ENCODE results near the gene NRDE2.
A peak's percentile ranks its signal among the peaks of the same experiment; 100 is the strongest.

NRDE2 gene

DNA sequence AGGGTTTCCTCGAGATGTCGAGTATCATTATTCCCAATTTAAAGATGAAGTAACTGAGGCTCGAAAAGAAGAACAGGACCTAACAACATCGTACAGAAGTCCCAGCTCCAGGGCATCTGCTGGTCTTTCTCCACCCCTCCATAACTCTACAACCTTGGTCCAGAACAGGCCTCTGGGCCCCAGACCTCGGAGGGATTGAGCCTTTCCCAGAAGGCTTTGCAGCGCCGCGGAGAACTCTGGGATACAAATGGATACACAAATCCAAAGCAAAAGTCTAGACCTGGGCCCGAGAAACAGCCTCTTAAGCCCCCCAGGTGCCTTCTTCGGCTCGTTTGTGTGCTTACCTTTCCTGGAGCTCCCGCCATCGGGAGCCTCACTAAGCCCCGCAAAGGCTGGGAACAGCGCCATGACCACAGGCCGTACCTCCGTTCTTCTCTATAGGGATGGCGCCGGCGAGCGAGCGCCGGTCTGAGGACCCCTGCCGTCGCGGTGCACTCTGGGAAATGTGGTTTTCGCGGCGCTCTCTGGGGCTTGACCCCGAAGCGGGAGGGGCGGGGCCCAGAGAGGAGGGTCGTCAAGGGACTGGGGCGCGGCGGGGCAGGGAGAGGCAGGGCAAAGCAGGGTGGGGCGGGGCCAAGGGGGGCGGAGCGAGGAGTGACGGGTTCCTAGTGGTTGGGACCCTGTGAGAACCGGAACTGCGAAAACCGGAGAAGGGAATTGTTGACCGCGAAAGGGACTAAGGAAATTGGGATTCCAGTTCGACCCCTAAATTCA lies at the start of gene NRDE2 (continued):
- TF ChIP-seq ZBTB48 (tag by site-specific recombination; IDR thresholded peaks at IDR 0.05) (peak; percentile 93), ZNF335 (tag by site-specific recombination; conservative IDR thresholded peaks at IDR 0.05) (peak; percentile 98), ZNF223 (tag by site-specific recombination; IDR thresholded peaks at IDR 0.05) (no peak), ZNF341 (tag by site-specific recombination; IDR thresholded peaks at IDR 0.05; ENCODE audit: low read depth) (peak; percentile 31; the same call in 1 of the 2 replicates), KLF16 (tag by site-specific recombination; IDR thresholded peaks at IDR 0.05) (no peak), KLF1 (tag by site-specific recombination; IDR thresholded peaks at IDR 0.05) (peak; percentile 63), ZBTB17 (tag by site-specific recombination; IDR thresholded peaks at IDR 0.05) (peak; percentile 91), ZNF610 (tag by site-specific recombination; IDR thresholded peaks at IDR 0.05; ENCODE audit: borderline replicate concordance) (peak; percentile 81), ZNF121 (tag by site-specific recombination; IDR thresholded peaks at IDR 0.05) (peak; percentile 20; the same call in 1 of the 2 replicates), ZNF391 (tag by site-specific recombination; IDR thresholded peaks at IDR 0.05; ENCODE audit: borderline replicate concordance, low read depth) (no peak), ZNF561 (tag by site-specific recombination; IDR thresholded peaks at IDR 0.05; ENCODE audit: borderline replicate concordance) (peak; percentile 54), ZNF660 (tag by site-specific recombination; IDR thresholded peaks at IDR 0.05) (peak; percentile 74), ZNF549 (tag by site-specific recombination; IDR thresholded peaks at IDR 0.05) (no peak), ZNF830 (tag by site-specific recombination; IDR thresholded peaks at IDR 0.05; ENCODE audit: low read depth) (no peak), ZNF174 (tag by site-specific recombination; IDR thresholded peaks at IDR 0.05) (no peak), ZNF311 (tag by site-specific recombination; IDR thresholded peaks at IDR 0.05; ENCODE audit: borderline replicate concordance) (no peak), ZNF2 (tag by site-specific recombination; IDR thresholded peaks at IDR 0.05) (peak; percentile 58; the same call in 1 of the 2 replicates), ZNF600 (tag by site-specific recombination; IDR thresholded peaks at IDR 0.05) (peak; percentile 97), ZNF112 (tag by site-specific recombination; IDR thresholded peaks at IDR 0.05) (no peak), SP3 (tag by site-specific recombination; IDR thresholded peaks at IDR 0.05) (peak; percentile 93), ZNF621 (tag by site-specific recombination; IDR thresholded peaks at IDR 0.05) (no peak), ZBTB7A (tag by site-specific recombination; IDR thresholded peaks at IDR 0.05; ENCODE audit: low read depth) (peak; percentile 71; the same call in 1 of the 2 replicates), ZNF157 (tag by site-specific recombination; IDR thresholded peaks at IDR 0.05) (no peak), ZNF214 (tag by site-specific recombination; IDR thresholded peaks at IDR 0.05; ENCODE audit: borderline replicate concordance) (no peak)
- TF ChIP-seq, protein P1, sequence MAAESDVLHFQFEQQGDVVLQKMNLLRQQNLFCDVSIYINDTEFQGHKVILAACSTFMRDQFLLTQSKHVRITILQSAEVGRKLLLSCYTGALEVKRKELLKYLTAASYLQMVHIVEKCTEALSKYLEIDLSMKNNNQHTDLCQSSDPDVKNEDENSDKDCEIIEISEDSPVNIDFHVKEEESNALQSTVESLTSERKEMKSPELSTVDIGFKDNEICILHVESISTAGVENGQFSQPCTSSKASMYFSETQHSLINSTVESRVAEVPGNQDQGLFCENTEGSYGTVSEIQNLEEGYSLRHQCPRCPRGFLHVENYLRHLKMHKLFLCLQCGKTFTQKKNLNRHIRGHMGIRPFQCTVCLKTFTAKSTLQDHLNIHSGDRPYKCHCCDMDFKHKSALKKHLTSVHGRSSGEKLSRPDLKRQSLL (tag by site-specific recombination; IDR thresholded peaks at IDR 0.05), result peak; percentile 88
- TF ChIP-seq, protein P2, sequence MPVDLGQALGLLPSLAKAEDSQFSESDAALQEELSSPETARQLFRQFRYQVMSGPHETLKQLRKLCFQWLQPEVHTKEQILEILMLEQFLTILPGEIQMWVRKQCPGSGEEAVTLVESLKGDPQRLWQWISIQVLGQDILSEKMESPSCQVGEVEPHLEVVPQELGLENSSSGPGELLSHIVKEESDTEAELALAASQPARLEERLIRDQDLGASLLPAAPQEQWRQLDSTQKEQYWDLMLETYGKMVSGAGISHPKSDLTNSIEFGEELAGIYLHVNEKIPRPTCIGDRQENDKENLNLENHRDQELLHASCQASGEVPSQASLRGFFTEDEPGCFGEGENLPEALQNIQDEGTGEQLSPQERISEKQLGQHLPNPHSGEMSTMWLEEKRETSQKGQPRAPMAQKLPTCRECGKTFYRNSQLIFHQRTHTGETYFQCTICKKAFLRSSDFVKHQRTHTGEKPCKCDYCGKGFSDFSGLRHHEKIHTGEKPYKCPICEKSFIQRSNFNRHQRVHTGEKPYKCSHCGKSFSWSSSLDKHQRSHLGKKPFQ (tag by site-specific recombination; IDR thresholded peaks at IDR 0.05), result peak; percentile 93
- TF ChIP-seq, protein P3, sequence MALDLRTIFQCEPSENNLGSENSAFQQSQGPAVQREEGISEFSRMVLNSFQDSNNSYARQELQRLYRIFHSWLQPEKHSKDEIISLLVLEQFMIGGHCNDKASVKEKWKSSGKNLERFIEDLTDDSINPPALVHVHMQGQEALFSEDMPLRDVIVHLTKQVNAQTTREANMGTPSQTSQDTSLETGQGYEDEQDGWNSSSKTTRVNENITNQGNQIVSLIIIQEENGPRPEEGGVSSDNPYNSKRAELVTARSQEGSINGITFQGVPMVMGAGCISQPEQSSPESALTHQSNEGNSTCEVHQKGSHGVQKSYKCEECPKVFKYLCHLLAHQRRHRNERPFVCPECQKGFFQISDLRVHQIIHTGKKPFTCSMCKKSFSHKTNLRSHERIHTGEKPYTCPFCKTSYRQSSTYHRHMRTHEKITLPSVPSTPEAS (tag by site-specific recombination; IDR thresholded peaks at IDR 0.05), result no peak
- TF ChIP-seq, protein P4, sequence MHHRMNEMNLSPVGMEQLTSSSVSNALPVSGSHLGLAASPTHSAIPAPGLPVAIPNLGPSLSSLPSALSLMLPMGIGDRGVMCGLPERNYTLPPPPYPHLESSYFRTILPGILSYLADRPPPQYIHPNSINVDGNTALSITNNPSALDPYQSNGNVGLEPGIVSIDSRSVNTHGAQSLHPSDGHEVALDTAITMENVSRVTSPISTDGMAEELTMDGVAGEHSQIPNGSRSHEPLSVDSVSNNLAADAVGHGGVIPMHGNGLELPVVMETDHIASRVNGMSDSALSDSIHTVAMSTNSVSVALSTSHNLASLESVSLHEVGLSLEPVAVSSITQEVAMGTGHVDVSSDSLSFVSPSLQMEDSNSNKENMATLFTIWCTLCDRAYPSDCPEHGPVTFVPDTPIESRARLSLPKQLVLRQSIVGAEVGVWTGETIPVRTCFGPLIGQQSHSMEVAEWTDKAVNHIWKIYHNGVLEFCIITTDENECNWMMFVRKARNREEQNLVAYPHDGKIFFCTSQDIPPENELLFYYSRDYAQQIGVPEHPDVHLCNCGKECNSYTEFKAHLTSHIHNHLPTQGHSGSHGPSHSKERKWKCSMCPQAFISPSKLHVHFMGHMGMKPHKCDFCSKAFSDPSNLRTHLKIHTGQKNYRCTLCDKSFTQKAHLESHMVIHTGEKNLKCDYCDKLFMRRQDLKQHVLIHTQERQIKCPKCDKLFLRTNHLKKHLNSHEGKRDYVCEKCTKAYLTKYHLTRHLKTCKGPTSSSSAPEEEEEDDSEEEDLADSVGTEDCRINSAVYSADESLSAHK (tag by site-specific recombination; IDR thresholded peaks at IDR 0.05), result 0 out of 2 replicates have a peak, but pooled peaks have one; percentile 24
